PC-9 (cell line): ENCODE measurements around the gene CCT6A. TPM values are rescaled to one million over a fixed set of nuclear protein-coding genes. Genes with fewer than 3 reads are reported as not detected.
"Not testable (repeated sequence)": the region's sequence is repeated elsewhere in the genome, so short reads cannot be mapped to it uniquely, and the experiment has no call there.

ENCODE experiments used
- BruUV-seq: library from RNA; stranded (reverse); fragments of 400-500 nt; replicated peaks from 2 replicates; lab custom pipeline; 2021; lab: Mats Ljungman, UMichigan
- CTCF ChIA-PET: fragments of 300-600 bp; sonication (Branson Sonifier 250); formaldehyde crosslinking; loops from one replicate; lab custom pipeline; 2022; ENCODE audit warnings: antibody characterized with exemption; lab: Charles Lee
- POLR2A ChIA-PET: fragments of 300-600 bp; sonication (Branson Sonifier 250); formaldehyde crosslinking; loops from one replicate; lab custom pipeline; 2022; ENCODE audit warnings: antibody characterized with exemption; ENCODE audit not compliant: unreplicated experiment; lab: Charles Lee
- DNase-seq, 2 experiments: peaks; one replicate each; pipeline versions ENCODE4 v3.0.0 to v3.0.0-alpha.2; 2015 to 2022; ENCODE audit warnings: mixed read lengths in 1 of 2
- H2AFZ ChIP-seq: fragments of 200-600 bp; sonication (generic); 2 replicates; pipeline ENCODE4 v1.8.1; 2017; ENCODE audit warnings: antibody characterized with exemption
- H3F3A ChIP-seq: fragments of 200-600 bp; sonication (generic); 2 replicates; pipeline ENCODE4 v1.8.1; 2017; ENCODE audit warnings: antibody characterized with exemption, mild to moderate bottlenecking, low read depth; ENCODE audit not compliant: insufficient read depth
- H3K27ac ChIP-seq: fragments of 200-600 bp; sonication (generic); 2 replicates; pipeline ENCODE4 v1.6.1; 2016; ENCODE audit warnings: mixed run types
- H3K27me3 ChIP-seq: fragments of 200-600 bp; sonication (generic); 2 replicates; pipeline ENCODE4 v1.6.1; 2016; ENCODE audit warnings: low read depth, mixed run types; ENCODE audit not compliant: insufficient read depth
- H3K36me3 ChIP-seq: fragments of 200-600 bp; sonication (generic); 2 replicates; pipeline ENCODE4 v1.6.1; 2016; ENCODE audit warnings: low read depth, mixed run types
- H3K4me1 ChIP-seq: fragments of 200-600 bp; sonication (generic); replicated peaks from 2 replicates; pipeline ENCODE4 v1.6.1; 2016; ENCODE audit warnings: mixed run types; ENCODE audit not compliant: insufficient read depth
- H3K4me2 ChIP-seq: fragments of 200-600 bp; sonication (generic); 2 replicates; pipeline ENCODE4 v1.6.1; 2017; ENCODE audit warnings: mixed run types
- H3K4me3 ChIP-seq: fragments of 200-600 bp; sonication (generic); 2 replicates; pipeline ENCODE4 v1.6.1; 2016; ENCODE audit warnings: mixed run types
- H3K79me2 ChIP-seq: fragments of 200-600 bp; sonication (generic); 2 replicates; pipeline ENCODE4 v1.6.1; 2017; ENCODE audit warnings: low read depth, mixed run types
- H3K9me2 ChIP-seq: fragments of 200-600 bp; sonication (generic); 2 replicates; pipeline ENCODE4 v1.8.1; 2017; ENCODE audit warnings: mild to moderate bottlenecking; ENCODE audit not compliant: insufficient read depth
- H3K9me3 ChIP-seq: fragments of 200-600 bp; sonication (generic); 2 replicates; pipeline ENCODE4 v1.8.1; 2016; ENCODE audit warnings: low read depth; ENCODE audit not compliant: insufficient read depth
- H4K20me1 ChIP-seq: fragments of 200-600 bp; sonication (generic); 2 replicates; pipeline ENCODE4 v1.8.1; 2017; ENCODE audit not compliant: insufficient read depth
- CTCF ChIP-seq: fragments of 200-600 bp; sonication (generic); conservative IDR thresholded peaks from 2 replicates; pipeline ENCODE4 v1.6.1; 2017; ENCODE audit warnings: mixed run types, antibody characterized with exemption, mild to moderate bottlenecking, moderate library complexity
- EZH2 ChIP-seq: fragments of 200-600 bp; sonication (generic); IDR thresholded peaks from 2 replicates; pipeline ENCODE4 v1.8.0; 2017; ENCODE audit warnings: antibody characterized with exemption, low read depth
- intact Hi-C: fragments of 100-400 bp; cut with micrococcal nuclease; formaldehyde crosslinking; loops from one replicate; pipeline ENCODE4 v1.10.0; 2022; ENCODE audit not compliant: unreplicated experiment
- total RNA-seq: library from RNA; stranded (reverse); gene quantifications from 2 replicates; pipeline ENCODE4 v1.2.3, GENCODE V29; 2021

The CCT6A gene
- total RNA-seq, 1 experiment from 2014 or later, result 323 TPM

- intact Hi-C loops, result no loop called here
- H3K27me3 ChIP-seq, result no peaks in the 10 kb centered on the region
- H3K9me2 ChIP-seq, result no peaks in the 10 kb centered on the region
- no TSS peak for BruUV-seq
- peaks cover 33% of the 10 kb centered on the region for H3F3A ChIP-seq
- no peaks in the 10 kb centered on the region for H3K9me3 ChIP-seq
- peaks cover 18% of the 10 kb centered on the region for H4K20me1 ChIP-seq
- POLR2A ChIA-PET, result no interaction called here
- H3K4me3 ChIP-seq, result no peak overlapping the region
- no peak for DNase-seq
- H3K36me3 ChIP-seq, result peaks cover 48% of the 10 kb centered on the region
- H3K4me1 ChIP-seq, result peaks cover 5% of the 10 kb centered on the region
- no peak overlapping the region for H3K27ac ChIP-seq
- peaks cover 31% of the 10 kb centered on the region for H3K79me2 ChIP-seq
- CTCF ChIA-PET, result no interaction called here
- no peak for TF ChIP-seq CTCF
- TF ChIP-seq EZH2, result no peak
- H2AFZ ChIP-seq, result no peak overlapping the region
- no peak overlapping the region for H3K4me2 ChIP-seq
These were observed 21.2 kb upstream of the CCT6A start for GRCh38 chr7:56030340-56030739.

- peak overlapping the region; percentile 70 for H3K4me2 ChIP-seq
These were observed 20.0 kb upstream of the CCT6A start for GRCh38 chr7:56031556-56031955.

GRCh38 chr7:56032578-56032977 is 19.0 kb upstream of the CCT6A start:
- H3K4me1 ChIP-seq, H2AFZ ChIP-seq, H4K20me1 ChIP-seq, H3K9me3 ChIP-seq, intact Hi-C loops, H3K27me3 ChIP-seq, H3K9me2 ChIP-seq, DNase-seq, H3K27ac ChIP-seq, BruUV-seq: not testable (repeated sequence)
- peaks cover 37% of the 10 kb centered on the region for H3K36me3 ChIP-seq
- H3K79me2 ChIP-seq, result peaks cover 34% of the 10 kb centered on the region
- peak overlapping the region; percentile 70 for H3K4me2 ChIP-seq
- peaks cover 36% of the 10 kb centered on the region for H3F3A ChIP-seq
- ChIA-PET POLR2A (interaction anchor here (0.6 kb wide), 1 partner anchor 32 kb away, joined by 11 read pairs; no protein-coding TSS in a partner anchor), CTCF (interaction anchor here (0.6 to 0.7 kb wide), 4 partner anchors 8 to 18 kb away, joined by 4 to 9 read pairs (median 6); partner anchors contain the start of gene PSPH)
- H3K4me3 ChIP-seq, result peak overlapping the region; percentile 55; the same call in 1 of the 2 replicates

More at GRCh38 chr7:56031556-56031955, 20.0 kb upstream of the CCT6A start:
- H3K9me2 ChIP-seq, H3K9me3 ChIP-seq, H3K27me3 ChIP-seq, H3K27ac ChIP-seq, POLR2A ChIA-PET, intact Hi-C loops, H3K4me1 ChIP-seq, H3K4me3 ChIP-seq, H2AFZ ChIP-seq, DNase-seq, BruUV-seq, CTCF ChIA-PET: not testable (repeated sequence)
- Histone ChIP-seq H3K36me3 (peaks cover 48% of the 10 kb centered on the region), H3K79me2 (peaks cover 28% of the 10 kb centered on the region), H3F3A (peaks cover 31% of the 10 kb centered on the region), H4K20me1 (peaks cover 11% of the 10 kb centered on the region)

- H3K4me1 ChIP-seq, result peaks cover 5% of the 10 kb centered on the region
- intact Hi-C loops, result no loop called here
- H2AFZ ChIP-seq, result peak overlapping the region; percentile 63
- H3F3A ChIP-seq, result peaks cover 36% of the 10 kb centered on the region
- no peaks in the 10 kb centered on the region for H3K9me2 ChIP-seq
- peak overlapping the region; percentile 70 for H3K4me2 ChIP-seq
- H3K9me3 ChIP-seq, result no peaks in the 10 kb centered on the region
- peak; percentile 73 to 79 for DNase-seq
- POLR2A ChIA-PET, result no interaction called here
- CTCF ChIA-PET, result interaction anchor here (0.8 kb wide), 1 partner anchor 41 kb away, joined by 14 read pairs; no protein-coding TSS in a partner anchor
- H4K20me1 ChIP-seq, result peaks cover 5% of the 10 kb centered on the region; the same call in 1 of the 2 replicates
- peaks cover 32% of the 10 kb centered on the region for H3K36me3 ChIP-seq
- H3K27me3 ChIP-seq, result no peaks in the 10 kb centered on the region
- H3K4me3 ChIP-seq, result peak overlapping the region; percentile 55
- peaks cover 34% of the 10 kb centered on the region for H3K79me2 ChIP-seq
- H3K27ac ChIP-seq, result peak overlapping the region; percentile 45
- TF ChIP-seq CTCF (peak; percentile 35; the same call in 1 of the 2 replicates), EZH2 (no peak)
- BruUV-seq, result no TSS peak
These were observed 17.7 kb upstream of the CCT6A start for GRCh38 chr7:56033671-56034432.
